Ectodermal cell (in vitro differentiated cells): ENCODE data around the gene HPCAL1.

ENCODE experiments used
- H3K27ac ChIP-seq: 2 replicates; pipeline ENCODE4 v1.7.0; 2013; ENCODE audit warnings: mild to moderate bottlenecking, low read depth, low read length; ENCODE audit not compliant: insufficient read depth, poor library complexity, severe bottlenecking
- H3K27me3 ChIP-seq: 2 replicates; pipeline ENCODE4 v1.7.0; 2013; ENCODE audit warnings: mild to moderate bottlenecking, low read length; ENCODE audit not compliant: insufficient read depth, control insufficient read depth, poor library complexity, severe bottlenecking
- H3K36me3 ChIP-seq: one replicate; pipeline ENCODE4 v1.7.0; 2013; ENCODE audit warnings: low read length; ENCODE audit not compliant: control insufficient read depth, insufficient read depth
- H3K4me1 ChIP-seq: one replicate; pipeline ENCODE4 v1.7.0; 2013; ENCODE audit warnings: low read length; ENCODE audit not compliant: control insufficient read depth, insufficient read depth
- H3K4me3 ChIP-seq: 2 replicates; pipeline ENCODE4 v1.7.0; 2013; ENCODE audit warnings: low read depth, low read length, control low read depth; ENCODE audit not compliant: insufficient read depth
- H3K9me3 ChIP-seq: 2 replicates; pipeline ENCODE4 v1.7.0; 2013; ENCODE audit warnings: mild to moderate bottlenecking, low read length, moderate library complexity; ENCODE audit not compliant: control insufficient read depth
- WGBS, 2 experiments: methylation state at CpG; one replicate each; pipeline ENCODE4 v1.1.7; 2013; ENCODE audit warnings: missing lambda C conversion rate in 2 of 2; 5-methylcytosine and 5-hydroxymethylcytosine counted together

The HPCAL1 gene

GRCh38 chr2:10303694-10304378, 1.1 kb downstream of the HPCAL1 start:
- Histone ChIP-seq H3K27ac (no peak overlapping the region), H3K9me3 (no peaks in the 10 kb centered on the region), H3K4me3 (peak overlapping the region; percentile 57), H3K36me3 (no peaks in the 10 kb centered on the region), H3K27me3 (peaks cover 50% of the 10 kb centered on the region), H3K4me1 (peaks cover 15% of the 10 kb centered on the region)
- 1% methylated on average over 53 of the region's 53 CpGs for WGBS, 2 experiments

GRCh38 chr2:10304458-10305253, 2.0 kb downstream of the HPCAL1 start:
- H3K4me3 ChIP-seq = peak overlapping the region; percentile 57
- 12 to 15% methylated on average over 28 of the region's 28 CpGs for WGBS, 2 experiments
- H3K4me1 ChIP-seq = peaks cover 15% of the 10 kb centered on the region
- H3K36me3 ChIP-seq = no peaks in the 10 kb centered on the region
- peaks cover 50% of the 10 kb centered on the region for H3K27me3 ChIP-seq
- no peak overlapping the region for H3K27ac ChIP-seq
- no peaks in the 10 kb centered on the region for H3K9me3 ChIP-seq

DNA sequence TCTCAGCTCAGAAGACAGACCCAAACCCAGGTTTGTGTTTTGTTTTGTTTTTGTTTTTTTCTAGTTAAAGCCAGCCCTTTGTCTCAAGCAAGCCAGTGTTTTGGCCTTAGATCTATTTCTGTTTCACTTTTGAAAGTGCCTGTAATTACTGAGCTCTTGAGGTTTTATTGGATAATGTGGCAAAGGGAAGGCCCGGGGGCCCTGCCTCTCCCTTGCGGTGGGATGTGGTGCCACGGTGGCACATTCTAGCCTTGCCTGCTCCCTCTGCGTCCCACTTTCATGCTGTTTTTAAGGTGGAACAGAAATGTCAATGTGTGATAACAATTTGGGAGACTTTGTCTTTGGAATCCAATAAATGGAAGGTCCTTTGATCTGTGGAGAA, 2.5 kb downstream of the HPCAL1 start:
- no peaks in the 10 kb centered on the region for H3K36me3 ChIP-seq
- H3K4me1 ChIP-seq = peaks cover 15% of the 10 kb centered on the region
- no peak overlapping the region for H3K27ac ChIP-seq
- H3K9me3 ChIP-seq = no peaks in the 10 kb centered on the region
- WGBS, 2 experiments = 84 to 88% methylated on average over 4 of the region's 4 CpGs
- H3K27me3 ChIP-seq = peaks cover 50% of the 10 kb centered on the region
- H3K4me3 ChIP-seq = no peak overlapping the region

DNA sequence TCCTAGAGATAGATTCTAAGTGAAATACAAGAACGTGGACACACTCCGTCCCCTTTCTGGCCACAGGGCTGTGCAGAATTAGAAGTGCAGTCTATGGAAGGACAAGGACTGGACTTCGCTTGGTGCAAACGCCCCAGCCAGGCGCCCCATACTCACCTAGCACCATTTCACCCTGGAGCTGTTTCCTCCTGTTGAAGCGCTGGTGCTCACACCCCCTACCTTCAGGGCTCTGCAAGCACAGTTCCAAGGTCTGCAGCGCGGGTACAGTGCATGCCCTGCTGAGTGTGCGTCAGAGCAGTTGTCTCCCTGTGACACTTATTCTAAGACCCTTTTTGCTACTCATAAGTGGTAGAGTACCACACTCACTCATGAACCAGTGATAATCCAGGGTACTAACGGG, 3.0 kb downstream of the HPCAL1 start:
- no peaks in the 10 kb centered on the region for H3K36me3 ChIP-seq
- H3K4me1 ChIP-seq = peaks cover 15% of the 10 kb centered on the region
- WGBS, 2 experiments = 68 to 72% methylated on average over 10 of the region's 10 CpGs
- H3K27me3 ChIP-seq = peaks cover 50% of the 10 kb centered on the region
- H3K9me3 ChIP-seq = no peaks in the 10 kb centered on the region
- H3K27ac ChIP-seq = no peak overlapping the region
- no peak overlapping the region for H3K4me3 ChIP-seq

DNA sequence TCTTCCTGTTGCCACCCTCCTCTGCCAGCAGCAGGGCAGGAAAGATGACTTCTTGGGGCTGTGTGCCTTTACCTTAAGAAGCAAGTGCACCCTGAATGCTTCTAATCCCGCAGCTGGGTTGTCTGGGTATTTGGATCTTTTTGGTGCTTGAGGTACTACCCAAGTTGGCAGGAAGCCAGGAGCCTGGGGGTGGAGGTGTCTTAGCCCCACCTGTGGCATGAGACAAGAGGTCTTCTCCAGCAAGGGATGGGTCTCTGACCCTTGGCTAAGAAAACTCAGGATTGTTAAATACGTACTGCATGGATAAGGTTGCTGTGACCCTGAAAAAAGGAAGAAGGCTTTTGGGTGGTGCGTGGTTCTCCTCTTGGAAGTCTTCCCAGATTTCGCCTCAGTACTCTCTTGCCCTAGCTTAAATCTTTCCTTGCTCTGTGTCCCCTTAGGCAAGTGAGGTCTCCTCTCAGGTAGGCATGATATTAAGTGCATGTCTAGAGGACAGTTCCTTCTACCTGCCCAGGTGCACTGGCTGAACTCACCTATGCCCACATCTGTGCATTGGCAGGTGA, 4.3 kb downstream of the HPCAL1 start:
- Histone ChIP-seq H3K27me3 (peaks cover 50% of the 10 kb centered on the region), H3K4me1 (peaks cover 12% of the 10 kb centered on the region), H3K27ac (no peak overlapping the region), H3K36me3 (no peaks in the 10 kb centered on the region), H3K9me3 (no peaks in the 10 kb centered on the region), H3K4me3 (no peak overlapping the region)
- WGBS, 2 experiments = 95% methylated on average over 4 of the region's 4 CpGs

DNA sequence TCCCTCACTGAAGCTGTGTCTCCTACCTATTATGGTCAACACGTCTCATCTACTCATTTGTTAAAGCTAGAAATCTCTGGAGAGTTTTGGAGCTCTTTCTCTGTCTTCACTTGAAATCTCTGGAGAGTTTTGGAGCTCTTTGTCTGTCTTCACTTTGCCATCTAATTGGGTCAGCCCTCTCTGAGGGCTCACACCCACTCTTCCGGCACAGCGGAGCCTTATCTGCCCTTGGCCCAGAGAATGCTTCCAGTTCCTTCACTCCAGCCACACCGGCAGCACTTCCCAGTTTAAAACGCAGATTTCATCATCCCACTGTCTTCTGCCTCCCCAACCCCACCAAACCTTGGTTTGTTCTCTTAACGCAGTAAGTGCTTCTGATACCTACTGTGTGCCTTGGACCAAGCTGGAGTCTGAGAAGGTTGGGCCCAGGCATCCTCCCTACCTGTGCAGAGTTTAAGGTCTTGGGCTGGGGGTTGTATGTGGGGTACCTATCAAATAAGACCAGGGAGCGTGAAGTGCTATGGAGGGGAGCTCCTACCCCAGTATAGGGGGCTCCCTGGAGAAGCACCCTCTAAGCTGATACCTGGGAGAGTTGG, 5.0 kb downstream of the HPCAL1 start:
- H3K36me3 ChIP-seq = no peaks in the 10 kb centered on the region
- 87 to 89% methylated on average over 7 of the region's 7 CpGs for whole genome bisulfite sequencing, 2 experiments
- H3K4me3 ChIP-seq = no peak overlapping the region
- peaks cover 50% of the 10 kb centered on the region for H3K27me3 ChIP-seq
- H3K9me3 ChIP-seq = no peaks in the 10 kb centered on the region
- H3K27ac ChIP-seq = no peak overlapping the region
- peaks cover 11% of the 10 kb centered on the region for H3K4me1 ChIP-seq

GRCh38 chr2:10308866-10309265, 6.2 kb downstream of the HPCAL1 start:
- H3K4me1 ChIP-seq = peaks cover 8% of the 10 kb centered on the region
- H3K36me3 ChIP-seq = no peaks in the 10 kb centered on the region
- no peak overlapping the region for H3K4me3 ChIP-seq
- peaks cover 38% of the 10 kb centered on the region for H3K27me3 ChIP-seq
- no peaks in the 10 kb centered on the region for H3K9me3 ChIP-seq
- WGBS, 2 experiments = 94% methylated on average over 2 of the region's 2 CpGs
- no peak overlapping the region for H3K27ac ChIP-seq

DNA sequence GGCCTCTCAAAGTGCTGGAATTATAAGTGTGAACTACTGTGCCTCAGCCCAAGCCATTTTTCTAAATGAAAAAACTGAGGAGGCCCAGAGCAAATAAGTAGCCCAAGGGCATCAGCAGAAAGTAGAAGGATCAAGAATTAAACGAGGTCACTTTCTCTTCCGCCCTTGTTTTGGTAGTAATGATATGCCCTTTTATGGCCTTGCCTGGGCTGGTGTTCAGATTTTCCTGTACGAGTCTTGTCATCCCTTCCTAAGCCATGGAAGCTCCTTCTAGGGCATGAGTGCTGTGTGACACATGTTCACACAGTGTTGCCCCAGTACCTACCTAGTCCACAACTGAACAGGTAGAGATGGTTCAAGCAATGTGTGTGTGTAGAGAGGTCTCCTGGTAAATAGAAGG, 6.6 kb downstream of the HPCAL1 start:
- Histone ChIP-seq H3K4me3 (no peak overlapping the region), H3K27ac (no peak overlapping the region), H3K36me3 (no peaks in the 10 kb centered on the region), H3K27me3 (peaks cover 34% of the 10 kb centered on the region), H3K4me1 (peaks cover 4% of the 10 kb centered on the region), H3K9me3 (no peaks in the 10 kb centered on the region)
- 96 to 98% methylated on average over 3 of the region's 3 CpGs for WGBS, 2 experiments

DNA sequence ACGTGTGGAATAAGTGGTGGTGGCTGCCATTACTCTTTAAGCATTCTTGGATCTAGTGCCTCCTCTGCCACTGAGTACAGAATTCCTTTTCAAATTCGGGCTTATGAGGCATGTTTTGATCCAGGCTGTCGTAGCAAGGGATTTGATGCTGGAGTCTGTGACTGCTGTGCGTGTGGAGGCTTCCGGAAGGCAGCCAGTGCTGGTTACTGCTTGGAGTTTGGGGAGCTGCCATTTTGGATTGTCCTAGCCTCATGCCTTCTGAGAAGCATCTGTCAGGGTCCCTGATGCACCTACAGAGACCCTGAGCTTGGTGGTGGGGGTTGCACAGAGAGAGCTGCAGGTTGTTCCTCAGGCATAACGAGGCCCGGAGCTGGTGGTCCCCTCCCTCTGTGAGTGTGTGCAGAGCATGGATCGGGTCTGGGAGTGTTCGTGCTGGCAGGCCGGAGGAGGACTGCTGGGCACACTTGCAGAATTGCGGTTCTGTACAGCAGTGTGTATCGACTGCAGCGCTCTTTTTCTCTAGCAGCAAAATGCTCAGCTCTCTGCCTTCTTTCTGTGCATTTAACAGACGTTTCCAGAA, 7.7 kb downstream of the HPCAL1 start:
- peaks cover 23% of the 10 kb centered on the region for H3K27me3 ChIP-seq
- H3K36me3 ChIP-seq = no peaks in the 10 kb centered on the region
- H3K4me1 ChIP-seq = no peaks in the 10 kb centered on the region
- H3K4me3 ChIP-seq = no peak overlapping the region
- WGBS, 2 experiments = 91 to 93% methylated on average over 14 of the region's 14 CpGs
- no peaks in the 10 kb centered on the region for H3K9me3 ChIP-seq
- H3K27ac ChIP-seq = no peak overlapping the region

DNA sequence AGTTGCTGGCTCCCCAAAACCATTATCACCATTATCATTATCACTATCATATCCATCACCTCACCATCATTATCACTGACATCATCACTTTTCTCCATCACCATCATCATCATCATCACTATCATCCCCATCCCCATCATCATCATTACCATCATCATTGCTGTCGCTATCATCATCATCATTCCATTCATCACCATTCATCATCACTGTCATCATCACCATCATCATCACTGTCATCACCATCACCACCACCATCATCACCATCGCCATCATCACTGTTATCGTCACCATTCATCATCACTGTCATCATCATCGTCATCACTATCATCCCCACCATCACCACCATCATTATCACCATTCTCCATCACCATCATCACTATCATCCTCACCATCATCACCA, 9.0 kb downstream of the HPCAL1 start:
- WGBS, 2 experiments = 91 to 92% methylated on average over 4 of the region's 4 CpGs
- no peaks in the 10 kb centered on the region for H3K36me3 ChIP-seq
- no peak overlapping the region for H3K27ac ChIP-seq
- no peaks in the 10 kb centered on the region for H3K4me1 ChIP-seq
- peaks cover 9% of the 10 kb centered on the region for H3K27me3 ChIP-seq
- H3K9me3 ChIP-seq = no peaks in the 10 kb centered on the region
- no peak overlapping the region for H3K4me3 ChIP-seq
